Right cardiac atrium (tissue), 5 donors: ENCODE results near the gene CD3G. TPM values are rescaled to one million over a fixed set of nuclear protein-coding genes. Genes with fewer than 3 reads are reported as not detected.
"Not testable (repeated sequence)": the region's sequence is repeated elsewhere in the genome, so short reads cannot be mapped to it uniquely, and the experiment has no call there.

Experiments used
- ATAC-seq, 2 donors: fragments of 200-7000 bp; cut with Tn5 transposase; one replicate each; pipeline versions ENCODE4 v1.8.0 to v1.9.1; 2020; ENCODE audit warnings: moderate library complexity in 2 of 2, mild to moderate bottlenecking in 1 of 2
- DNase-seq, 3 donors: peaks; one replicate each; pipeline ENCODE4 v3.0.0-alpha.2; 2020
- H3K27ac ChIP-seq: one replicate; pipeline ENCODE4 v1.5.1; 2013; ENCODE audit warnings: mild to moderate bottlenecking, low read length, control low read depth, moderate library complexity
- H3K27me3 ChIP-seq: one replicate; pipeline ENCODE4 v1.6.1; 2013; ENCODE audit not compliant: control insufficient read depth, insufficient read depth
- H3K4me1 ChIP-seq: one replicate; pipeline ENCODE4 v1.6.1; 2013; ENCODE audit warnings: low read length; ENCODE audit not compliant: control insufficient read depth, insufficient read depth
- H3K4me3 ChIP-seq: one replicate; pipeline ENCODE4 v1.5.1; 2013; ENCODE audit warnings: low read length, control low read depth
- H3K9me3 ChIP-seq: one replicate; pipeline ENCODE4 v1.6.1; 2013; ENCODE audit warnings: low read length; ENCODE audit not compliant: control insufficient read depth
- WGBS: extraction: QIAGEN DNeasy Blood & Tissue Kit; methylation state at CpG from one replicate; pipeline ENCODE4 v1.1.7; 2013; 5-methylcytosine and 5-hydroxymethylcytosine counted together
- intact Hi-C, 4 donors: fragments of 100-400 bp; cut with DNase I; formaldehyde crosslinking; loops; one replicate each; pipeline versions ENCODE4 v1.11.0 to v1.14.0; 2022 to 2023
- polyA plus RNA-seq: library from polyadenylated mRNA; stranded (reverse); fragments of 200-250 nt; gene quantifications from one replicate; pipeline ENCODE4 v1.2.3, GENCODE V29; 2013
- total RNA-seq, 4 donors: library from RNA; stranded (reverse); fragmentation: NEBNext Ultra II Directional; extraction: Animal tissue kit (Norgen Biotek cat#: 25700); gene quantifications; one replicate each; pipeline ENCODE4 v1.2.1, GENCODE V29; 2021
- donor health status: healthy with polysubstance abuse.
- donor health status: DM: no; HTN: yes; CAD: no.
- donor health status: DM: no; HTN: no; CAD: no.
- donor health status: DM: no; HTN: yes; CAD: no; lungs with severe emphysema.
- donor health status: DM: yes; HTN: yes; CAD: no.

The CD3G gene
- total and polyA plus RNA-seq, 5 donors = 0.02 to 1.2 (median 0.33) TPM

DNA sequence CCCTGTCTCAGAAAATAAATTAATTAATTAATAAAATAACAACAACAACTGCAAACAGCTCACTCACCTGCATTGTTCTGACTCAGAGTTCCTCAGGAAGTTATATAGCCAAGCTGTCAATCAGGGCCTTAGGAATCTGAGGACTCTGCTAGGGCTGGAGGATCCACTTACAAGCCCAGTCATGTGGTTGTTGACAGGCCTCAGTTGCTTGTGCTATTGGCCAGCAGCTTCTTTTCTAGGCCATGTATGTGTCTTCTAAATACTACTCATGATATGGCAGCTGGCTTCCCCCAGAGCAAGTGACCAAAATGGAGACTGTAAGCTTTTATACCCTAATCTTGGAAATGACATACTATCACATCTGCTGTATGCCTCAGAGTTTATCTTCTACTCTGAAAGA lies 36.4 kb downstream of the CD3G start:
- no peak overlapping the region for H3K4me3 ChIP-seq
- H3K9me3 ChIP-seq = no peaks in the 10 kb centered on the region
- ATAC-seq = no peak
- H3K4me1 ChIP-seq = no peaks in the 10 kb centered on the region
- no peak overlapping the region for H3K27ac ChIP-seq
- no peak for DNase-seq
- intact Hi-C loops = loop anchor here in 1 of 4 donors (10.0 kb wide), 1 partner anchor 104 kb away; no protein-coding TSS in a partner anchor
- no peaks in the 10 kb centered on the region for H3K27me3 ChIP-seq

DNA sequence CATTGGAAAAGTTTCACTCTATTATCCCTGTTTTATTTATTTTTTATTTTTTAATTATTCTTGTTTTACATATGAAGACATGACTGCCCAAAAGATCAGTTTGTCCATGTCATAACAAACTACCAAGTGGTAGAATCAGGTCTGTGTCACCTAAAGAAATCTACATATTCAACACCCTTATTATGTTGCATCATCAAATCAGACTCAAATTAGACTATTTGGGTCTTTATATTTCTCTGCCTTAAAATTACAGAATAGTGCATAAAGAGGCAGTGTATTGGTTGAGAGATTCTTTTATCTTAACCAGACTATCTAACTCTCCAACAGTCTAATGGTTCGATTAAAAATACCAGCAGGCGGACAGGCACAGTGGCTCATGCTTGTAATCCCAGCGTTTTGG lies 38.8 kb downstream of the CD3G start:
- no peak overlapping the region for H3K4me3 ChIP-seq
- DNase-seq (no peak), ATAC-seq (no peak)
- WGBS = 91% methylated on average over 3 of the region's 3 CpGs
- H3K9me3 ChIP-seq = no peaks in the 10 kb centered on the region
- intact Hi-C loops = loop anchor here in 1 of 4 donors (10.0 kb wide), 1 partner anchor 102 kb away; no protein-coding TSS in a partner anchor
- H3K27me3 ChIP-seq = no peaks in the 10 kb centered on the region
- H3K4me1 ChIP-seq = no peaks in the 10 kb centered on the region
- H3K27ac ChIP-seq = no peak overlapping the region

DNA sequence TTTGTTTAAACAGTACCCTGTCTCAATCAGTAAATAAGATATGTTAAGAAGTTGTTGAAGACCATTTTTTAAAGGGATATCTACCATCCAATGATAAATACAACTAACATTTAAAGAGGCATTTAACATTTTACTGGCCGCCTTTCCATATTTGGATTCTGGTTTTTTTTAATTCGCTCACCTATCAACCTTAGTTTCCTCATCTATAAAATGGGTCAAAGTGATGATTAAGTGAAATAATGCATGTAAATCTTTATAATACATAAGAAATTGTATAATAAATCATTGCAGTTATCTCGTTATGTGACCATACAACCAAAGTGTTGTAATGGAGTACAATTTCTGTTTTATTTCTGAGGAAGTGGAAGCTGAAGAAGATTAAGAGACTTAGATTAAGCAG lies 39.5 kb downstream of the CD3G start:
- Histone ChIP-seq H3K27me3 (no peaks in the 10 kb centered on the region), H3K4me3 (no peak overlapping the region), H3K27ac (no peak overlapping the region), H3K4me1 (no peaks in the 10 kb centered on the region), H3K9me3 (no peaks in the 10 kb centered on the region)
- 95% methylated on average over 3 of the region's 3 CpGs for WGBS
- DNase-seq = no peak
- intact Hi-C loops = loop anchor here in 1 of 4 donors (10.0 kb wide), 1 partner anchor 101 kb away; no protein-coding TSS in a partner anchor
- ATAC-seq = no peak

DNA sequence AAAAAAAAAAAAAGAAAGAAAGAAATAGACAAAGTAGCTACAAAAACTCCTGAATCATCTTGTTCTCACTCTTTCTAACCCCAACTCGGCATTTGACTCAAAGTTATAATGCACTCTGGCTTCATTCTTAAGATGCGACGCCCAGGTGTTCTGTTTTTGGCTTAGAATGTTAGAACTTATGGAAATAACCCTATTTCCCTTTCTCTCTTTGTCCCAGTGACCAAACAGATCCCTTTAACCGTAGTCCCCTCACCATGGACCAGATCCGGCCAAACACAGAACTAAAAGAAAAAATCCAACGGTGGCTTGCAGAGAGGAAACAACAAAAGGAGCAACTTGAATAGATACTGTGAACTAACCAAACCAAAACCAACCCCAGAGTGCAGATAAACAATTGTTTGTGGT lies 52.0 kb downstream of the CD3G start:
- DNase-seq (no peak), ATAC-seq (no peak)
- no peaks in the 10 kb centered on the region for H3K9me3 ChIP-seq
- H3K4me1 ChIP-seq = no peaks in the 10 kb centered on the region
- 85% methylated on average over 6 of the region's 6 CpGs for WGBS
- intact Hi-C loops = no loop called here
- H3K4me3 ChIP-seq = no peak overlapping the region
- H3K27me3 ChIP-seq = no peaks in the 10 kb centered on the region
- no peak overlapping the region for H3K27ac ChIP-seq

DNA sequence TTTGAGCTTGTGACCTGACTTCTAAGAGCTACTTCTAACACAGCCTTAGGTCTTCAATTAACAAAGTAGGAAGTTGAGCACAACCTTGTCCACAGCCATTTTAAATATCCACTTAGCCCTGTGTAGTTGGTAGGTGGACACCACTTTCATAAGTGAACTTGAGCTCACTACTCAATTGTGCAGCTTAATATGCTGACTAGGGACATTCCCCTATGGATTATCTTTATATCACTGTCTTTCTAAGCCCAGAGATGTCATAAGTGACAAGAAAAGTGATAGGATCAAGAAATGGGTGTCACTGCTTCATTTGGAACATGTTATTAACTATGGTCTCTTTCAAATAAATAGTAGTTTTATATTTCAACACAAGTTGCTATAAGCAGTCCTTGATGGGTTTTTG lies 53.3 kb downstream of the CD3G start:
- intact Hi-C loops = no loop called here
- no peak for DNase-seq
- no peak overlapping the region for H3K4me3 ChIP-seq
- no peaks in the 10 kb centered on the region for H3K4me1 ChIP-seq
- no peaks in the 10 kb centered on the region for H3K27me3 ChIP-seq
- no peaks in the 10 kb centered on the region for H3K9me3 ChIP-seq
- H3K27ac ChIP-seq = no peak overlapping the region
- no peak for ATAC-seq

DNA sequence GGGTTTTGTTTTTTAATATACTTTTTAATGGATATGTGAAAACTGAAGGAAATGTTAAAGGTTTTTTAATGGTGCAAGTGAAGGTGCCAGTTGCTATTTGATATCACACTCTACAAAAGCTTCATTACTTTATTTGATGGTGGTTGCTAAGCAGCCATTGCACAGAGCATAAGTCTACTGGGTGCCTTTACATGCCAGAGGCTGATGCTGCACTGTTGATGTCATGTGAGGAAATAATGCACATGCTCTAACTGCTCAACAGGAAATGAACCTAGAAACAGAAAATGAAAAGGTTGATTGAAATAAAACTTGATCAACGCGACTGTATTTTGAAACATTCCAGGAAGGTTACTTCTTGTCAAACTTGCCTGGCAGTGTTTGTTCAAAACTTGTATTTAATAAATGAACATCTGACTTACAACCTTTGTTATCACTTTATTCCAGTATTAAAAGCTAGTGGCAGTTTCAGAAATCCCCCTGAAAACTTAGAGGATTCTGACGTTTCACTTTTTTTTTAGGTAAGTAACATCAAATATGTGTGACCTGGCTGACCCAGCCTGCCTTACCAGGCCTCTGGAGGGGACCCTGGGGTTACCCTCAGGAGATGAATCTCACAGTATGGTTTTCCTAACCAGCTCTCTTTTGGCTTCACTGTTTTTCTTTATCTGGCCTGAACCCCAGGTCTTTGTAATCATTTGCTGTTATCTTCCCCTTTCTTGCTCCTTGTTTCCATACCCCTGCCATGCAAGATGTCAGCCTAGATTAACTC lies 54.8 kb downstream of the CD3G start:
- no peak overlapping the region for H3K4me3 ChIP-seq
- no peak overlapping the region for H3K27ac ChIP-seq
- intact Hi-C loops = no loop called here
- ATAC-seq = no peak
- 53% methylated on average over 3 of the region's 3 CpGs for WGBS
- DNase-seq = no peak
- peaks cover 2% of the 10 kb centered on the region for H3K4me1 ChIP-seq
- H3K9me3 ChIP-seq = no peaks in the 10 kb centered on the region
- H3K27me3 ChIP-seq = no peaks in the 10 kb centered on the region

DNA sequence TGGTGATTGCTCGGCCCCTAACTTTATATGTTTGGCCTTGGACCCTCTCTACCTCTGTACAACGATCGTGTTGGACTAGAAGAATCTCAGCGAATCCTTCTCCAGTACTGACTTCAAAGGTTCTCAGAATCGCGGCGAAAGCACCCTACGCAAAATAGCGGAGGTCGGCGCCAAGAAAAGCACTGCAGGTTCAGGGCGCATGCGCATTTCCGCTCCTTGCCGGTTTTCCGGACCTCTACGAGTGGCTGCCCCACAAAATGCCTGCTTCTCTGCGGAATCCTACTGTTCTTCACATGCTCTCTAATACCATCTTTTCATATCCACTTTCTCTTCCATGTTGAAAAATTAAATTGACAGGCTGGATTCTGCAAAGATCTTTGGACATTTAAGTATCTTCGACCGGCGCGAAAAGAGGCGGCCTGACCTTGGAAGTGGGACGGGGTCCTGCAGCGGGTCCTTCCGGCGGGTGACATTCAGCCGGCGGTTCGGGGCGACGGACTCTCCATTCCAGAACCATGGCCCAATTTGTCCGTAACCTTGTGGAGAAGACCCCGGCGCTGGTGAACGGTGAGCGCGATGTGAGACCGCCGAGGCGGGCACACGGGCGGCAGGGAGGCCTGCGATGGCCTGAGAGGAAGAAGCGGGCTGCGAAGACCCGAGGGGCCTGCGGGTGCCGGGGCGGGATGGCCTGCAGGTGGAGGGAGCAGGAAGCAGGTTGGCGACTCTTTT lies 57.2 kb downstream of the CD3G start, which contains the start of gene ATP5MG:
TSS of gene ATP5MG (plus strand) at position 456 of the 729 bp plus-strand sequence. CDS start at position 516, 60 bp downstream.
- H3K4me1 ChIP-seq = peaks cover 2% of the 10 kb centered on the region
- no peaks in the 10 kb centered on the region for H3K27me3 ChIP-seq
- peak within 1 kb of the TSS; percentile 80 for H3K4me3 ChIP-seq
- intact Hi-C loops = loop anchor here in 3 of 4 donors (5.0 kb wide), 2 partner anchors 36 to 86 kb away; partner anchors contain the start of gene KMT2A (in 1 of the 3)
- no peaks in the 10 kb centered on the region for H3K9me3 ChIP-seq
- peak; percentile 90 to 91 for ATAC-seq
- WGBS = under 1% methylated on average over 51 of the region's 51 CpGs
- H3K27ac ChIP-seq = peak within 1 kb of the TSS; percentile 90
- DNase-seq = peak; percentile 94 to 97 (median 96)

DNA sequence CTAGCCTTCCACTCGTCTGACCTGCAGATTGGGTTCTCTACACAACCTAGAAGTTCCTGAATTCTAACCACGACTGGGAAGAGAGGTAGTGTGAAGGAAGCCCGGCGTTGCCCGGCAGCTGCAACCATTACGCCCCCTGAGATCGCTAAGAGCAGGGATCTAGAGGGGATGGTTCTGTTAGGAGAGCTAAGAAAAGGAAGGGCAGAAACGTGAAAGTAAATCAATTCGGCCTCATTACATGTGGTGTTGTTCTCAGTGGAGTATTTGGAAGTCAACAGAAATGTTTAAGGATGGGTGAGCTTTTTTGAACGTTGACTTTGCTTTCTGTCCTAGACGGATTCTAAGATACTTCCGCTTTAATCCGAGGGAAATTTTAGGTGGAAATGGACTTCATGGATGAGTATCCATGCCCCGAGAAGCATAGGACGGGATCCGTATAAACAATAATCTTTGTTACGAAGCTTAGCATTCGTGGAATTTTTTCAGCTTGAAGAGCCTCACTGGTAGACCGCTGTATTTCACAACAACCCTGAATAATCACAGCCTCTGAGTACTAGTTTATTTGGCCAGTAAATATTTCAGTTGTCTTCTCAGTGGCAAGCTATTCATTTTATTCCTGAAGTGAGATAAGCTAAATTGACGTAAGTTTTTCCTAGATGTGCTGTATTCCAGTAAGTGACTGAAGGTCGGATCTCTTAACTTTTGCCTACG lies 57.9 kb downstream of the CD3G start:
- no peak for DNase-seq
- WGBS = 1% methylated on average over 22 of the region's 22 CpGs
- intact Hi-C loops = loop anchor here in 3 of 4 donors (5.0 kb wide), 2 partner anchors 35 to 85 kb away; partner anchors contain the start of gene KMT2A (in 1 of the 3)
- H3K27ac ChIP-seq = peak overlapping the region; percentile 90
- no peaks in the 10 kb centered on the region for H3K9me3 ChIP-seq
- H3K4me3 ChIP-seq = peak overlapping the region; percentile 80
- H3K27me3 ChIP-seq = no peaks in the 10 kb centered on the region
- H3K4me1 ChIP-seq = peaks cover 5% of the 10 kb centered on the region
- ATAC-seq = peak in 1 of 2 donors; percentile 43

DNA sequence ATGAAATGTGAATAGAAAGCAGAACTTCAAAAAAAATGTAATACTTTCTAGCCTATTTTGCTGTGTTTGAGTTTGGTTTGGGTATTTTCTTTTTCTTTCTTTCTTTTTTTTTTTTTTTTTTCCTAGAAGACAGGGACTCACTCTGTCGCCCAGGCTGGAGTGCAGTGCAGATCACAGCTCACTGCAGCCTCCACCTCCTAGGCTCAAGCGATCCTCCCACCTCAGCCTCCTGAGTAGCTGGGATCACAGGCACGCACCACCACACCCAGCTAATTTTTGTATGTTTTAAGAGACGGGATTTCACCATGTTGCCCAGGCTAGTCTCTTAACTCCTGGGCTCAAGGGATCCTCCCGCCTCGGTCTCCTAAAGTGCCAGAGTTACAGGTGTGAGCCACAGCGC lies 58.5 kb downstream of the CD3G start:
- not testable (repeated sequence) for H3K4me1 ChIP-seq, H3K9me3 ChIP-seq, DNase-seq, ATAC-seq, H3K27me3 ChIP-seq
- 78% methylated on average over 7 of the region's 7 CpGs for WGBS
- Histone ChIP-seq H3K27ac (peak overlapping the region; percentile 48), H3K4me3 (peak overlapping the region; percentile 80)
- intact Hi-C loops = loop anchor here in 3 of 4 donors (5.0 kb wide), 2 partner anchors 35 to 85 kb away; partner anchors contain the start of gene KMT2A (in 1 of the 3)
